Gastroesophageal sphincter (tissue), 3 donors: ENCODE results near the gene GALNT17.

Experiments
- EP300 ChIP-seq: sonication (generic); formaldehyde crosslinking; IDR thresholded peaks from one replicate; pipeline ENCODE4 v1.6.1; 2017; ENCODE audit warnings: antibody characterized with exemption, mild to moderate bottlenecking
- POLR2A ChIP-seq, 2 donors: fragments of 450-650 bp; IDR thresholded peaks; one replicate each; pipeline ENCODE4 v1.6.1; 2017; ENCODE audit warnings: antibody characterized with exemption in 2 of 2, mild to moderate bottlenecking in 2 of 2, moderate library complexity in 1 of 2
- TF ChIP-seq, protein P1 (sequence below), 4 experiments: fragments of 200-600 bp in 2 of 4; fragments of 450-650 bp in 2 of 4; sonication (generic) in 1 of 4; IDR thresholded peaks; one replicate each; pipeline ENCODE4 v1.5.1; 2017 to 2019; ENCODE audit warnings: antibody characterized with exemption in 4 of 4, mild to moderate bottlenecking in 2 of 4, moderate library complexity in 2 of 4

DNA sequence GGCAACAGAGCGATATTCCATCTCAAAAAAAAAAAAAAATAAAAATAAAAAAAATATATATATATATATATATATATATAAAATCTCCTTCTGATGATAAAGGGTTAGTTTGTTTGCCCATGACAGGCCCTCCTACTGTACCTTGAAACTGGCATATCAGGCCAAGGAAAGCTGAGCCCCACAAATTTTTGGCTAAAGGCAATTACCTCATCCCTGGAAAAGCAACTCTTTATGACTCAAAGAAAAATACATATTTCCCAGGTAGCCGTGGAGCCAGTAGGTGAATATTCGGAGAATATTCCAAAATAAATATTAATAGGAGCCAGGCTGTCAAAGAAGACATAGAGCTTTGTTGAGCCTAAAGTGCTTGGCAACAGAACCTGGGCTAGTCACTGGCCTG, 245.1 kb downstream of the GALNT17 start:
- no peak for TF ChIP-seq POLR2A (IDR thresholded peaks at IDR 0.05)
- TF ChIP-seq, protein P1, sequence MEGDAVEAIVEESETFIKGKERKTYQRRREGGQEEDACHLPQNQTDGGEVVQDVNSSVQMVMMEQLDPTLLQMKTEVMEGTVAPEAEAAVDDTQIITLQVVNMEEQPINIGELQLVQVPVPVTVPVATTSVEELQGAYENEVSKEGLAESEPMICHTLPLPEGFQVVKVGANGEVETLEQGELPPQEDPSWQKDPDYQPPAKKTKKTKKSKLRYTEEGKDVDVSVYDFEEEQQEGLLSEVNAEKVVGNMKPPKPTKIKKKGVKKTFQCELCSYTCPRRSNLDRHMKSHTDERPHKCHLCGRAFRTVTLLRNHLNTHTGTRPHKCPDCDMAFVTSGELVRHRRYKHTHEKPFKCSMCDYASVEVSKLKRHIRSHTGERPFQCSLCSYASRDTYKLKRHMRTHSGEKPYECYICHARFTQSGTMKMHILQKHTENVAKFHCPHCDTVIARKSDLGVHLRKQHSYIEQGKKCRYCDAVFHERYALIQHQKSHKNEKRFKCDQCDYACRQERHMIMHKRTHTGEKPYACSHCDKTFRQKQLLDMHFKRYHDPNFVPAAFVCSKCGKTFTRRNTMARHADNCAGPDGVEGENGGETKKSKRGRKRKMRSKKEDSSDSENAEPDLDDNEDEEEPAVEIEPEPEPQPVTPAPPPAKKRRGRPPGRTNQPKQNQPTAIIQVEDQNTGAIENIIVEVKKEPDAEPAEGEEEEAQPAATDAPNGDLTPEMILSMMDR (IDR thresholded peaks at IDR 0.05): no peak
- TF ChIP-seq EP300: no peak
